ENCODE measurements around the gene RANBP10. TPM values are rescaled to one million over a fixed set of nuclear protein-coding genes. Genes with fewer than 3 reads are reported as not detected.

The RANBP10 gene
- total RNA-seq, 6 donors from 2014 or later: 6.5 to 50.3 (median 17.0) TPM

- TF ChIP-seq, protein P1, sequence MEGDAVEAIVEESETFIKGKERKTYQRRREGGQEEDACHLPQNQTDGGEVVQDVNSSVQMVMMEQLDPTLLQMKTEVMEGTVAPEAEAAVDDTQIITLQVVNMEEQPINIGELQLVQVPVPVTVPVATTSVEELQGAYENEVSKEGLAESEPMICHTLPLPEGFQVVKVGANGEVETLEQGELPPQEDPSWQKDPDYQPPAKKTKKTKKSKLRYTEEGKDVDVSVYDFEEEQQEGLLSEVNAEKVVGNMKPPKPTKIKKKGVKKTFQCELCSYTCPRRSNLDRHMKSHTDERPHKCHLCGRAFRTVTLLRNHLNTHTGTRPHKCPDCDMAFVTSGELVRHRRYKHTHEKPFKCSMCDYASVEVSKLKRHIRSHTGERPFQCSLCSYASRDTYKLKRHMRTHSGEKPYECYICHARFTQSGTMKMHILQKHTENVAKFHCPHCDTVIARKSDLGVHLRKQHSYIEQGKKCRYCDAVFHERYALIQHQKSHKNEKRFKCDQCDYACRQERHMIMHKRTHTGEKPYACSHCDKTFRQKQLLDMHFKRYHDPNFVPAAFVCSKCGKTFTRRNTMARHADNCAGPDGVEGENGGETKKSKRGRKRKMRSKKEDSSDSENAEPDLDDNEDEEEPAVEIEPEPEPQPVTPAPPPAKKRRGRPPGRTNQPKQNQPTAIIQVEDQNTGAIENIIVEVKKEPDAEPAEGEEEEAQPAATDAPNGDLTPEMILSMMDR (IDR thresholded peaks at IDR 0.05): no peak
- TF ChIP-seq EP300 (IDR thresholded peaks at IDR 0.05) (no peak), POLR2AphosphoS5 (IDR thresholded peaks at IDR 0.05) (no peak), POLR2A (IDR thresholded peaks at IDR 0.05) (no peak)
- DNase-seq: peak in 1 of 2 donors; percentile 62
- Histone ChIP-seq H3K27me3 (no peaks in the 10 kb centered on the region), H3K4me3 (no peak overlapping the region), H3K9me3 (no peaks in the 10 kb centered on the region), H3K27ac (no peak overlapping the region), H3K36me3 (peaks cover 5 to 56% (median 50%) of the 10 kb centered on the region in 4 donors), H3K4me1 (peaks cover 11 to 14% (median 12%) of the 10 kb centered on the region in 4 donors)
- ATAC-seq (ENCODE audit: low FRiP score in 2 of 2): no peak
- 100% methylated on average over 1 to 3 of the region's 4 CpGs for WGBS, 2 donors
Measured at GRCh38 chr16:67828651-67829050, 22.3 kb upstream of the RANBP10 start.

- Histone ChIP-seq H3K27me3 (no peaks in the 10 kb centered on the region), H3K4me3 (no peak overlapping the region), H3K36me3 (peaks cover 5 to 45% (median 37%) of the 10 kb centered on the region in 4 donors), H3K4me1 (no peaks in the 10 kb centered on the region), H3K27ac (no peak overlapping the region), H3K9me3 (no peaks in the 10 kb centered on the region)
- WGBS, 2 donors: 93 to 100% methylated on average over 1 to 14 of the region's 14 CpGs
- peak in 1 of 2 donors; percentile 69 for DNase-seq
- ATAC-seq (ENCODE audit: low FRiP score in 2 of 2): no peak
- no peak for TF ChIP-seq POLR2AphosphoS5 (IDR thresholded peaks at IDR 0.05)
- TF ChIP-seq, protein P1 (IDR thresholded peaks at IDR 0.05): no peak
- no peak for TF ChIP-seq POLR2A (IDR thresholded peaks at IDR 0.05)
- TF ChIP-seq EP300 (IDR thresholded peaks at IDR 0.05): no peak
Measured at GRCh38 chr16:67825906-67826305, 19.5 kb upstream of the RANBP10 start.

DNA sequence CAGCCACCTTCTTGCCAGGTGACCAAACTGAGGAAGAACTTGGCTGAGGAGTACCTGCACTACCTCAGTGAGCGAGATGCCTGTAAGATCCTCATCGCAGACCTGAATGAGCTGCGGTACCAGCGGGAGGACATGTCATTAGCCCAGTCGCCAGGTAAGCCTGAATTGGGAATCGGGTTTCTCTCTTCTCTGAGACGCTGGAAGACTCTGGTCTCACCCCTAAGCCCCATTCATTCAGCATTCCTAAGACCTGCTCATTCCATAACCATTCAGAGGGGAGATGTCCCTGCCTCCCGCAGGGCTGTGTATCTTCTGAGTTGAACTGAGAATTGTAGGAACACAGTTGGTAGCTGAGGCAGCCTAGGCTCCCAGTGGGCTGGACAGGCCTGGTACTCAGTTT is 18.8 kb upstream of the RANBP10 start:
- WGBS, 2 donors: 91 to 100% methylated on average over 1 to 8 of the region's 8 CpGs

DNA sequence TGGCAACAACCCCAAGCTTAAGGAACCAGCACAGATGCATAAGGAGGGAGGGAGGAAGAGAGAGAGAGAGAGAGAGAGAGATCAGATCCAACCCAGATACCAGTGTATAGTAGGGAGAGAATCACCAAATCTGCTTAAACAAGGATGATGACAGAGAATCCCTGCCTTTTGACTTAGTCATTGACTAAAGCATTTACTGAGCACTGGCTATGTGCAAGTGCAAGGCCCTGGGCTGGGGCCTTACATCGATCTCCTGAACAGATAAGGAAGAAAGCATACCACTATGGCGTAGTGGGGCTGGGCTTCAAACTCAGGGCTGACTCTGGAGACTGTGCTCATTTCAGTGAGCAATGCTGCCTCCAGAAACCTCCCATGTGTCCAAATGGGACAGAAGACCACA is 16.2 kb upstream of the RANBP10 start:
- Histone ChIP-seq H3K4me1 (no peaks in the 10 kb centered on the region), H3K27me3 (no peaks in the 10 kb centered on the region), H3K36me3 (peaks cover 0 to 13% (median 4%) of the 10 kb centered on the region in 4 donors), H3K27ac (no peak overlapping the region), H3K4me3 (no peak overlapping the region), H3K9me3 (no peaks in the 10 kb centered on the region)
- TF ChIP-seq EP300 (IDR thresholded peaks at IDR 0.05) (no peak), POLR2AphosphoS5 (IDR thresholded peaks at IDR 0.05) (no peak), POLR2A (IDR thresholded peaks at IDR 0.05) (no peak)
- TF ChIP-seq, protein P1 (IDR thresholded peaks at IDR 0.05): no peak
- no peak for ATAC-seq (ENCODE audit: low FRiP score in 2 of 2)
- no peak for DNase-seq
- 82 to 96% methylated on average over 2 of the region's 2 CpGs for WGBS, 2 donors

More for the DNA sequence above, 18.8 kb upstream of the RANBP10 start:
- DNase-seq: no peak
- no peak overlapping the region for H3K27ac ChIP-seq
- H3K9me3 ChIP-seq: no peaks in the 10 kb centered on the region
- H3K4me1 ChIP-seq: no peaks in the 10 kb centered on the region
- no peak for ATAC-seq (ENCODE audit: low FRiP score in 2 of 2)
- H3K4me3 ChIP-seq: no peak overlapping the region
- H3K36me3 ChIP-seq: peaks cover 5 to 37% (median 30%) of the 10 kb centered on the region in 4 donors
- TF ChIP-seq POLR2AphosphoS5 (IDR thresholded peaks at IDR 0.05): no peak
- TF ChIP-seq, protein P1 (IDR thresholded peaks at IDR 0.05): no peak
- no peak for TF ChIP-seq EP300 (IDR thresholded peaks at IDR 0.05)
- TF ChIP-seq POLR2A (IDR thresholded peaks at IDR 0.05): no peak
- H3K27me3 ChIP-seq: no peaks in the 10 kb centered on the region

DNA sequence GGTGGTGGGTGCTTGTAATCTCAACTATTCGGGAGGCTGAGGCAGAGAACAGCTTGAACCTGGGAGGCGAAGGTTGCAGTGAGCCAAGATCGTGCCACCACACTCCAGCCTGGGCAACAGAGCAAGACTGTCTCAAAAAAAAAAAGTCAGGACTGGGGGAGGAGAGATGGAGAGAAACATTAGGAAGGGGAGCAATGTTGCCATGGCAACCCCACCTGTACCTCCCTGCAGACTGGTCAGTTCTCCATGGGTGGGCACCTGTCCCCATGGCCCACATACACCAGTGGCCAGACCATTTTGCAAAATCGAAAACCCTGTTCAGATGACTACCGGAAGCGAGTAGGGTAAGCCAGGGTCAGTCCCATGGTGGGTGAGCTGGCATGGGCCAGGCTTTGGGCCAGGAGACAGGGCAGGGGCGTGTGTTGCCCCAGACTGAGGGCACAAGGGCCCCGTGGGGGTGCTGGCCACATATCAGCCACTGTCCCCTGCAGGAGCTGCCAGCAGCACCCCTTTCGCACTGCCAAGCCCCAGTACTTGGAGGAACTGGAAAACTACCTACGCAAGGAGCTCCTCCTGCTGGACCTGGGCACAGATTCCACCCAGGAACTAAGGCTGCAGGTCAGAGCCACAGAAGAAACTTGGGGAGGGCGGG is 14.4 kb upstream of the RANBP10 start:
- peaks cover 0 to 10% (median 5%) of the 10 kb centered on the region in 4 donors for H3K4me1 ChIP-seq
- no peak for ATAC-seq (ENCODE audit: low FRiP score in 2 of 2)
- H3K4me3 ChIP-seq: no peak overlapping the region
- 94% methylated on average over 10 to 11 of the region's 11 CpGs for WGBS, 2 donors
- no peak for DNase-seq
- H3K27me3 ChIP-seq: no peaks in the 10 kb centered on the region
- H3K36me3 ChIP-seq: no peaks in the 10 kb centered on the region
- no peaks in the 10 kb centered on the region for H3K9me3 ChIP-seq
- H3K27ac ChIP-seq: no peak overlapping the region
- TF ChIP-seq POLR2AphosphoS5 (IDR thresholded peaks at IDR 0.05) (no peak), POLR2A (IDR thresholded peaks at IDR 0.05) (no peak), EP300 (IDR thresholded peaks at IDR 0.05) (no peak)
- TF ChIP-seq, protein P1 (IDR thresholded peaks at IDR 0.05): no peak
